Peyer's patch (tissue), 4 donors: Measurements from ENCODE around the gene TMCO4.
"Not testable (repeated sequence)": the region's sequence is repeated elsewhere in the genome, so short reads cannot be mapped to it uniquely, and the experiment has no call there.

Experiments used
- CTCF ChIP-seq, 6 experiments: fragments of 450-650 bp in 4 of 6; fragments of 200-600 bp in 2 of 6; sonication (generic) in 1 of 6; IDR thresholded peaks; one replicate each; pipeline ENCODE4 v1.5.1; 2017 to 2019; ENCODE audit warnings: antibody characterized with exemption in 6 of 6, mild to moderate bottlenecking in 3 of 6, moderate library complexity in 1 of 6
- POLR2A ChIP-seq, 2 donors: fragments of 450-650 bp; IDR thresholded peaks; one replicate each; pipeline ENCODE4 v1.5.1; 2017; ENCODE audit warnings: antibody characterized with exemption in 2 of 2, mild to moderate bottlenecking in 2 of 2, moderate library complexity in 2 of 2

DNA sequence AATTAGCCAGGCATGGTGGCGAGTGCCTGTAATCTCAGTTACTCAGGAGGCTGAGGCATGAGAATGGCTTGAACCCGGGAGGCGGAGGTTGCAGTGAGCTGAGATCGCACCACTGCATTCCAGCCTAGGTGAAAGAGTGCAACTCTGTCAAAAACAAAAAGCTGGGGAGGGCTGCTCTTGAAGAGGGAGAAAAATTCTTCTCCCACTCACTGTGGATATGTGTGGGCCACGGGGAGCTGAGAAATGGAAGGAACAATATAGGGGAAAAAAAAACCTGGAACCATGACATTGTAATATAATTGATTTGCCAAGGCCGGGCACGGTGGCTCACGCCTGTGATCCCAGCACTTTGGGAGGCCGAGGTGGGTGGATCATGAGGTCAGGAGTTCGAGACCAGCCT lies 163.0 kb downstream of the TMCO4 start:
- not testable (repeated sequence) for TF ChIP-seq POLR2A, CTCF (IDR thresholded peaks at IDR 0.05)
